Activated T-cell treated with anti-CD3 and anti-CD28 coated beads for 24 hours (primary cell): ENCODE data around the gene PHTF1.

Source experiments
- DNase-seq: peaks from one replicate; pipeline ENCODE4 v3.0.0-alpha.2; 2020; ENCODE audit warnings: low read depth

PHTF1 gene

DNA sequence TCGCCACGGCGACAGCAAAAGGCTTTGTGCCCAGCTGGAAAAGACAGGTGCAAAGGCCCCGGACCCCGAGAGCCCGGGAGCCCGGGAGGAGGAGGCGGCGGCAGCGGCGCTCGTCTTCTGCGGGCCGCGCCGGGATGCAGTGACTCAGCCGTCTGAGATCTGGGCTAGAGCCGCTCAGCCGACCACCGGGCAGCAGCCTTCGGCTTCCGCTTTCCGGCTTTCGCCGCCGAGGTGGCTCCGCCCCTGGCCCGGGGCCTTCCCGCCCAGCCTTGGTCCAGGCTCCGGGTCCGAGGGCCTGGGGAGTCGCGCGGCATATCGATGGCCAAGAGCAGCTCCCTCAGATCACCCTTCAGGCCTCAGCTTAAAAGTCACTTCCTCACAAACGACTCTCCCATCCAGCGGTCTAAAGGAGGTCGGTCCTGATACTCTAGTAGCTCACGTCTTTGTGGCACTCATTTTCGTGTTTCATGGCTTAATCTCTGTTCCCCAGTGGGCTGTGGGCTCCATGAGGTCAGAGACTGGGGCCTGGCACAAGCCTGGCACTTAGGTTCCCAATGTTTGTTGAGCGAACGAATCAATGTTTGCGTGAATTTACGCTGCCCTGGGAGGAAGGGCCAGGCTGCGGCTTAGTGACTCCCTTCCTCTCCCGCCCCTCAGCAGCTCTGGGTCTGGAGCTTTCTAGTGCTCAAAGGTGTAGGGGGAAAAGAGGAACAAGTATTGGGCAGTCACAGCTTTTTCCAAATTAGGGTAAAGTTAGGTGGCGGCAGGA, at the start of gene PHTF1:
Gene PHTF1, minus strand, starts transcription at position 154 of the 769 bp plus-strand sequence. CDS start 783 bp downstream, outside the sequence.
- peak; percentile 38 for DNase-seq

- no peak for DNase-seq
Observed at GRCh38 chr1:113808450-113809195, 49.3 kb upstream of the PHTF1 start.

DNA sequence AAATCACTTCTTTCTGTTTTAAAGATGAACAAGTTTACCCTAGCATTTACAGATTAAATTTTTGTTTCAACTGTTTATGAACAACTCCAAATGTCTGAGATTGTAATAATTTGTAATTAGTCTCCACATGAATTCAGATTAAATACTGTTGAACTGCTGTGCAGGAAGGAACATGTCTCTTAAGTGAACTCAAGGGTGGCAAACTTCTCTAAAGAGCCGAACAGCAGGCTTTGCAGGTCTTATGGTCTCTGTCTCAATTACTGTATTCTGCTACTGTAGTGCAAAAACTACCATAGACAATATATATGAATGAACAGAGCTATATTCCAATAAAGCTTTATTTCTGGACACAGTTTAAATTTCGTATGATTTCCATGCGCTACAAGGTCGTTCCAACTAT, 46.4 kb upstream of the PHTF1 start:
- DNase-seq: no peak

GRCh38 chr1:113805256-113805531, 45.9 kb upstream of the PHTF1 start:
- DNase-seq: no peak

- DNase-seq: no peak
Observed at GRCh38 chr1:113804421-113805255, 45.4 kb upstream of the PHTF1 start.

- no peak for DNase-seq
Observed at GRCh38 chr1:113802367-113803007, 43.2 kb upstream of the PHTF1 start.

DNA sequence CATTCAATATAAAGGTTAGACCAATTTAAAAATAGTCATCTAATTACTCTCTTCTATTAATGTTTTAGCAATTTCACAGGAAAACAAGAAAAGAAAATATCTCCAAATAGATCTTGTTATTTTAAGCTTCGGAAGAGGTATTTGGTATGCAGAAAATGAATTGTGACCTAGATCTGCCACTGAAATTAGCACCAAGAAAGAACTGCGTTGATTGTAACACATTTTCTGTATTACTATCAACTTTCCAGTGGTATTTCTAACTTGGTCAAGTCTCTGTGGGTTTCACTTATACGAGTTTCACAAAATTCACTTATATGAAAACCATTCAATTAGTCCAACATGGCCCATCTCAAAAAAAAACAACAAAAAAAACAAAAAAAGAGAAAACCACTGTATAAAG, 41.2 kb upstream of the PHTF1 start:
- no peak for DNase-seq

GRCh38 chr1:113797472-113797871, 38.2 kb upstream of the PHTF1 start:
- DNase-seq: no peak

GRCh38 chr1:113793878-113794834, 34.9 kb upstream of the PHTF1 start:
- no peak for DNase-seq

- DNase-seq: no peak
Observed at GRCh38 chr1:113792986-113793385, 33.7 kb upstream of the PHTF1 start.

GRCh38 chr1:113792471-113792870, 33.2 kb upstream of the PHTF1 start:
- DNase-seq: no peak

DNA sequence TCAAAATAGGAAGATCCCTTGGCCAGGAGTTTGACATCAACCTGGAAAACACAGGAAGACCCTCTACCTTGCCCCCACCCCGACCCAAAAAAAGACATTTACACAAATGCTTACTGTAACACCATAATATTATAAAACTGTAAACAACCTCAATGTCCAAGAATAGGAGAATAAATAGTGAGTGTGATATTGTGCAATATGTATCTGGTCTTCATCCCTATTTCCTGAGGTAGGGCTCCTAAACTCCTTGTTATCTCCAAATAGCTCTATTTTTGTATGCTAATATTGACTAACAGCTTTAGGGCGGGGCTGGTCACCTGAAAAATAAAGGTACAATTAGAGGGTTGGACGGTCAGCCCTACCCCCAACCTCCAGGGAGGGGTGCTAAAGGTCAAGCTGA, 29.5 kb upstream of the PHTF1 start:
- DNase-seq: no peak

DNA sequence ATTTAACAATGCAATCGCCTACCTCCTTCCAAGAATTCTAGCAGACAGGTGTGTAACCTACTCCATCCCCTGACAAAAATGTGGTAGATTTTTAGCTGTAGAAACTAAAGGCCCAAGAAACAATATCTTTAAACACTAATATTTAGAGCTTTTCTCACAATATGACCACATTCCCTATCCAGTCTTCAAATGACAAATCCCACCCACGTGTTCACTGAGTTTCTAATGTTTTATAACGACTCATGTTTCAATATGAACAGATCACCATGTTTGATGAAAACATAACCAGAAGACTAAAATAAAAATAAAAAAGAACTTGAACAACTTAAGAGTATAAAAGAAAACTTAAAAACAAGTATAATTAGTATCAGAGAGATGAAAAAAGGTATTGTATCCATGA, 28.4 kb upstream of the PHTF1 start:
- no peak for DNase-seq

DNA sequence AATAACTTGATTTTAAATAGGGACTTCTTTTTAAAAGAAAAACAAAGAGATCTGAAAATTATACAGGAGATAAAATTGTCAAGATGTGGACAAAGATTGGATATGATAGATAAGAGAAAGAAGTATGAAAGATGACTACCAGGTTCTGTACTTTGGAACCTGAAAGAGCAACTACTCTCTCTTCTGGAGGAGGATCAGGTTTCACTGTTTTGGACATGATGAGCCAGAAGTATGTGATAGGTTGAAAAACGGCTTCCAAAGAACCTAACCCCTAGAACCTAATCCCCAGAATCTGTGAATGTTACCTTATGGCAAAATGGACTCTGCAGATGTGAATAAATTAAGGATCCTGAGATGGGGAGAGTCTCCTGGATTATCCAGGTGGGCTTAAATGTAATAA, 26.8 kb upstream of the PHTF1 start:
- DNase-seq: no peak

DNA sequence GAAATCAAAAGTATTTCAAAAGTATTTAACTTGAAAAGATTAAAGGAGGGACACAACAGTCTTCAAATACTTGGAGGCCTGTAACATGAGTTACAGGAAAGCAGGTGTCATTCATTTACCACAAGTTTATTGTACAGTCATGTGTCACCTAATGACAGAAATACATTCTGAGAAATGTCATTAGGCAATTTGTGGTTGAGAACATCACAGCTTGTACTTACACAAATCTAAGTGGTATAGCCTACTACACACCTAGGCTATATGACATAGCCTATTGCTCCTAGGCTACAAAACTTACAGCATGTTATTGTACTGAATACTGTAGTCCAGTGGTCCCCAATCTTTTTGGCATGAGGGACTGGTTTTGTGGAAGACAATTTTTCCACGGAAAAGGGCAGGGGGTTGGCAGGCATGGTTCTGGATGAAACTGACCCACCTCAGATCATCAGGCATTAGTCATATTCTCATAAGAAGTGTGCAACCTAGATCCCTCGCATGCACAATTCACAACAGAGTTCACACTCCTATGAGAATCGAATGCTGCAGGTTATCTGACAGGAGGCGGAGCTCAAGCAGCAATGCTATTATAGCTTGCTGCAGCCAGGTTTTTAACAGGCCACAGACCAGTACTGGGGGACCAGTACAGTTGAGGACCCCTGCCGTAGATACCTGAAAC, 25.0 kb upstream of the PHTF1 start:
- no peak for DNase-seq

- DNase-seq: peak; percentile 16
Observed at GRCh38 chr1:113783254-113784103, 24.2 kb upstream of the PHTF1 start.

DNA sequence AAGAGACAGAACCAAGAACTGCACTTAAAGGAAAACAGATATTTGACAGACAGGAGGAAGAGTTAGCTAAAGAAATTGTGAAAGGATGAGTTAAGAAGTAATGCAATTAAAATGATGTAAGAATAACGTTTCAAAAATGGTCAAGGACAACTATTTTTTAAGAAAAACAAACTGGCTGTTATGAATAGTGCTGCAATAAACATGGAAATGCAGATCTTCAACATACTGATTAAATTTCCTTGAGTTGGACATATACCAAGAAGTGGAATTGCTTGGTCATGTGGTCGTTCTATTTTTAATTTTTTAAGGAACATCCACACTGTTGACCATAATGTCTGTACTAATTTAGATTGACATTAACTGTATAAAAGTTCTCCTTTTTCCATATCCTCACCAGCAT, 23.1 kb upstream of the PHTF1 start:
- DNase-seq: no peak

DNA sequence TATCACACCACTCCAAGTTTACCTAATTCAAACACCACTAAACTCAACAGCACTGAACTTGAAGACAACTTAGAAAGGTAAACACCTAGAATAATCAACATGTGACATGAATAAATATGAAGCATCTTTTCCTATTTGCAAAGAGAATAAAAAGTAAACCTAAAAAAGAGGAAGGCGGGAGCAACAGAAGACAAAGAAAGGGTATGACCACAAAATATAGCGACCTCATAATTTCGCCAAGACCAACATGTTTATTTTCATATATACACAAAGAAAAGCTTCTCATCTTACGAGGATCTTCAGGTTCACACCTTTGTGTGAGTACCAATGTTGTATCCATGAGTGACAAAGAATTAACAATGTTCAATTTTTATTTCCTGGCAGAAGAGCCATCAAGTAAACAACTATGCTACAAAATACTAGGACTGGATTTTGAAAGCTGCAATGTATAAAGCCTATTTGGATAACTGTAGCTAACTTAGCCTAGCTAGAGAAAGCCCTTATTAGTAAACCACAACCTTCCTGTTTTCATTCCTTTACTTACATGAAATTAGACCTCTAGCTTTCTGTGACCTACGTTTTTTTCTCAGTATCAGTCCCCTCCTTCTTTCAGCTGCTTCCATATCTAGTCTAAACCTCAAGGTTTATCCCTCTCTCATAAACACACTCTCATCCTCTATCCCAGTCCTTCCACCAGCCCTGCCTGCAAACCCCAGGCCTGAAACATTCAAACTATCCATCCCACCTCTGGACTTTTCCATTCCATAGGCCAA, 21.3 kb upstream of the PHTF1 start:
- DNase-seq: no peak

GRCh38 chr1:113779542-113779941, 20.3 kb upstream of the PHTF1 start:
- no peak for DNase-seq
